Keratinocyte (primary cell): ENCODE measurements around the gene AHNAK2. TPM values are rescaled to one million over a fixed set of nuclear protein-coding genes. Genes with fewer than 3 reads are reported as not detected.

Experiments
- DNase-seq: peaks from one replicate; pipeline ENCODE4 v3.0.0-alpha.2; 2011; ENCODE audit warnings: low read depth, missing footprints, low spot score
- FAIRE-seq: peaks from 2 replicates; lab custom pipeline; 2011; peaks lifted over from hg19 to GRCh38; lab: Jason Lieb, UNC
- H2AFZ ChIP-seq: 2 replicates; pipeline ENCODE4 v1.6.0; 2012; ENCODE audit warnings: low read length, control low read depth, inconsistent platforms; ENCODE audit not compliant: control insufficient read depth
- H3K27ac ChIP-seq: 2 replicates; pipeline ENCODE4 v1.5.1; 2011; ENCODE audit warnings: low read length; ENCODE audit not compliant: control insufficient read depth, insufficient read depth
- H3K27me3 ChIP-seq: 3 replicates; pipeline ENCODE4 v1.6.0; 2011; ENCODE audit warnings: low read length; ENCODE audit not compliant: control insufficient read depth, insufficient read depth; ENCODE audit errors: extremely low read depth
- H3K36me3 ChIP-seq, 2 experiments: 2 replicates in 1 of 2; 3 replicates in 1 of 2; pipeline ENCODE4 v1.5.1; 2011; ENCODE audit warnings: low read length in 2 of 2, mild to moderate bottlenecking in 1 of 2; ENCODE audit not compliant: control insufficient read depth in 2 of 2, insufficient read depth in 2 of 2; ENCODE audit errors: extremely low read depth in 1 of 2
- H3K4me1 ChIP-seq: 3 replicates; pipeline ENCODE4 v1.5.1; 2011; ENCODE audit warnings: low read length; ENCODE audit not compliant: control insufficient read depth, insufficient read depth; ENCODE audit errors: extremely low read depth
- H3K4me2 ChIP-seq: 3 replicates; pipeline ENCODE4 v1.6.0; 2011; ENCODE audit warnings: low read depth, low read length; ENCODE audit not compliant: control insufficient read depth, insufficient read depth; ENCODE audit errors: extremely low read depth
- H3K4me3 ChIP-seq, 3 experiments: fragments of 200-600 bp in 1 of 3; sonication (generic) in 1 of 3; 2 replicates in 2 of 3; 3 replicates in 1 of 3; pipeline ENCODE4 v1.5.1; 2011 to 2016; ENCODE audit warnings: low read length in 3 of 3, mild to moderate bottlenecking in 3 of 3, control low read depth in 2 of 3, inconsistent platforms in 1 of 3, low read depth in 1 of 3, mixed read lengths in 1 of 3, mixed run types in 1 of 3, moderate library complexity in 1 of 3; ENCODE audit not compliant: control insufficient read depth in 2 of 3, insufficient read depth in 2 of 3; ENCODE audit errors: extremely low read depth in 1 of 3
- H3K79me2 ChIP-seq: 2 replicates; pipeline ENCODE4 v1.6.0; 2012; ENCODE audit warnings: low read length; ENCODE audit not compliant: control insufficient read depth, insufficient read depth
- H3K9ac ChIP-seq: 3 replicates; pipeline ENCODE4 v1.6.0; 2011; ENCODE audit warnings: low read length; ENCODE audit not compliant: control insufficient read depth, insufficient read depth; ENCODE audit errors: extremely low read depth
- H3K9me1 ChIP-seq: 3 replicates; pipeline ENCODE4 v1.6.0; 2011; ENCODE audit warnings: low read length; ENCODE audit not compliant: control insufficient read depth, insufficient read depth; ENCODE audit errors: extremely low read depth
- H3K9me3 ChIP-seq: 2 replicates; pipeline ENCODE4 v1.5.1; 2012; ENCODE audit warnings: low read depth, low read length; ENCODE audit not compliant: control insufficient read depth
- H4K20me1 ChIP-seq: 3 replicates; pipeline ENCODE4 v1.6.0; 2011; ENCODE audit warnings: low read length; ENCODE audit not compliant: control insufficient read depth, insufficient read depth; ENCODE audit errors: extremely low read depth
- CTCF ChIP-seq, 3 experiments: IDR thresholded peaks in 1 of 3; conservative IDR thresholded peaks in 1 of 3; optimal IDR thresholded peaks in 1 of 3; 2 replicates in 2 of 3; 3 replicates in 1 of 3; pipeline versions ENCODE3 to v1.5.1; 2011; ENCODE audit warnings: low read length in 3 of 3, mild to moderate bottlenecking in 3 of 3, moderate library complexity in 2 of 3, control low read depth in 1 of 3, inconsistent platforms in 1 of 3; ENCODE audit not compliant: insufficient read depth in 2 of 3; ENCODE audit errors: extremely low read depth in 1 of 3
- EZH2 ChIP-seq: IDR thresholded peaks from one replicate; pipeline ENCODE4 v1.6.1; 2012; ENCODE audit warnings: inconsistent platforms, mild to moderate bottlenecking, low read length, moderate library complexity
- dilution Hi-C: fragments of 300-500 bp; cut with MboI; formaldehyde crosslinking; loops from one replicate; pipeline ENCODE4 v1.7.0; 2020; ENCODE audit warnings: low sequenced_read_pairs; ENCODE audit not compliant: extremely low pct_ligation_motif_present
- polyA plus RNA-seq, 5 experiments: library from polyadenylated mRNA; depleted of rRNA in 3 of 5; stranded (reverse) in 3 of 5; stranded (forward) in 1 of 5; unstranded in 1 of 5; fragments of >200 nt; gene quantifications; 1 replicate in 1 of 5; 2 replicates in 3 of 5; 3 replicates in 1 of 5; pipeline versions ENCODE4 v1.2.1 to v1.2.3, GENCODE V29; 2011 to 2012; ENCODE audit warnings: missing spikeins in 2 of 5, low read depth in 1 of 5, low replicate concordance in 1 of 5

The AHNAK2 gene
- polyA plus RNA-seq, 1 donor (not counting 4 experiments of a cell fraction or from before 2014, with no cell fraction given), result 164 TPM

- peaks cover 3% of the 10 kb centered on the region for H3K4me1 ChIP-seq
- peaks cover under 1% of the 10 kb centered on the region for H4K20me1 ChIP-seq
- H3K9ac ChIP-seq, result no peak overlapping the region
- H3K4me3 ChIP-seq, result no peak overlapping the region
- FAIRE-seq (no peak), DNase-seq (no peak)
- H3K9me3 ChIP-seq, result no peaks in the 10 kb centered on the region
- no peaks in the 10 kb centered on the region for H3K79me2 ChIP-seq
- H3K36me3 ChIP-seq, result peaks cover 15 to 21% of the 10 kb centered on the region in 2 experiments
- no peak overlapping the region for H3K27ac ChIP-seq
- no peak overlapping the region for H3K4me2 ChIP-seq
- H3K9me1 ChIP-seq, result no peaks in the 10 kb centered on the region
- no peaks in the 10 kb centered on the region for H3K27me3 ChIP-seq
- no peak for TF ChIP-seq EZH2
- no peak for TF ChIP-seq CTCF (optimal IDR thresholded peaks at IDR 0.05 in 1 of 3, IDR thresholded peaks at IDR 0.05 in 1 of 3, conservative IDR thresholded peaks at IDR 0.05 in 1 of 3; ENCODE audit: extremely low read depth in 1 of 3, insufficient read depth in 2 of 3, low read length in 3 of 3)
- dilution Hi-C loops, result no loop called here
- no peak overlapping the region for H2AFZ ChIP-seq
These were observed 83.6 kb downstream of the AHNAK2 start for GRCh38 chr14:104894331-104895206.

- no peak overlapping the region for H3K27ac ChIP-seq
- H3K9me3 ChIP-seq, result no peaks in the 10 kb centered on the region
- dilution Hi-C loops, result no loop called here
- no peak overlapping the region for H3K4me2 ChIP-seq
- no peaks in the 10 kb centered on the region for H3K27me3 ChIP-seq
- TF ChIP-seq CTCF (optimal IDR thresholded peaks at IDR 0.05 in 1 of 3, IDR thresholded peaks at IDR 0.05 in 1 of 3, conservative IDR thresholded peaks at IDR 0.05 in 1 of 3; ENCODE audit: extremely low read depth in 1 of 3, insufficient read depth in 2 of 3, low read length in 3 of 3), result no peak
- no peak for TF ChIP-seq EZH2
- H3K36me3 ChIP-seq, result peaks cover 21 to 22% of the 10 kb centered on the region in 2 experiments
- no peak overlapping the region for H3K4me3 ChIP-seq
- FAIRE-seq (no peak), DNase-seq (no peak)
- H4K20me1 ChIP-seq, result peaks cover 3% of the 10 kb centered on the region
- H2AFZ ChIP-seq, result no peak overlapping the region
- no peaks in the 10 kb centered on the region for H3K79me2 ChIP-seq
- no peak overlapping the region for H3K9ac ChIP-seq
- H3K9me1 ChIP-seq, result no peaks in the 10 kb centered on the region
- H3K4me1 ChIP-seq, result peaks cover 3% of the 10 kb centered on the region
These were observed 84.6 kb downstream of the AHNAK2 start for GRCh38 chr14:104893435-104894207.
